Activated naive CD8-positive, alpha-beta T cell (primary cell): ENCODE results near the gene ARHGAP22.

Source experiments
- H3K27ac Mint-ChIP-seq: one replicate; pipeline ENCODE4 v1.8.0; 2021; ENCODE audit warnings: mixed read lengths
- H3K27me3 Mint-ChIP-seq: one replicate; pipeline ENCODE4 v1.8.0; 2021; ENCODE audit warnings: mixed read lengths
- H3K36me3 Mint-ChIP-seq: one replicate; pipeline ENCODE4 v1.8.0; 2021; ENCODE audit warnings: mixed read lengths
- H3K4me1 Mint-ChIP-seq: one replicate; pipeline ENCODE4 v1.8.0; 2021; ENCODE audit warnings: low read depth, mixed read lengths
- H3K4me3 Mint-ChIP-seq: one replicate; pipeline ENCODE4 v1.8.0; 2021; ENCODE audit warnings: mild to moderate bottlenecking, mixed read lengths
- H3K9me3 Mint-ChIP-seq: one replicate; pipeline ENCODE4 v1.8.0; 2021; ENCODE audit warnings: low read depth, mixed read lengths

Gene ARHGAP22

GRCh38 chr10:48449501-48450232, 155.2 kb downstream of the ARHGAP22 start:
- no peaks in the 10 kb centered on the region for H3K27me3 Mint-ChIP-seq
- H3K9me3 Mint-ChIP-seq: no peaks in the 10 kb centered on the region
- H3K36me3 Mint-ChIP-seq: no peaks in the 10 kb centered on the region
- H3K4me1 Mint-ChIP-seq: no peaks in the 10 kb centered on the region
- no peak overlapping the region for H3K27ac Mint-ChIP-seq
- no peak overlapping the region for H3K4me3 Mint-ChIP-seq

GRCh38 chr10:48448796-48449195, 156.1 kb downstream of the ARHGAP22 start:
- Mint-ChIP-seq H3K36me3 (no peaks in the 10 kb centered on the region), H3K4me3 (no peak overlapping the region), H3K9me3 (no peaks in the 10 kb centered on the region), H3K27ac (no peak overlapping the region), H3K4me1 (no peaks in the 10 kb centered on the region), H3K27me3 (no peaks in the 10 kb centered on the region)

- H3K9me3 Mint-ChIP-seq: no peaks in the 10 kb centered on the region
- H3K27ac Mint-ChIP-seq: no peak overlapping the region
- H3K4me1 Mint-ChIP-seq: no peaks in the 10 kb centered on the region
- no peak overlapping the region for H3K4me3 Mint-ChIP-seq
- H3K36me3 Mint-ChIP-seq: no peaks in the 10 kb centered on the region
- H3K27me3 Mint-ChIP-seq: no peaks in the 10 kb centered on the region
Measured at GRCh38 chr10:48447356-48448215, 157.3 kb downstream of the ARHGAP22 start.

DNA sequence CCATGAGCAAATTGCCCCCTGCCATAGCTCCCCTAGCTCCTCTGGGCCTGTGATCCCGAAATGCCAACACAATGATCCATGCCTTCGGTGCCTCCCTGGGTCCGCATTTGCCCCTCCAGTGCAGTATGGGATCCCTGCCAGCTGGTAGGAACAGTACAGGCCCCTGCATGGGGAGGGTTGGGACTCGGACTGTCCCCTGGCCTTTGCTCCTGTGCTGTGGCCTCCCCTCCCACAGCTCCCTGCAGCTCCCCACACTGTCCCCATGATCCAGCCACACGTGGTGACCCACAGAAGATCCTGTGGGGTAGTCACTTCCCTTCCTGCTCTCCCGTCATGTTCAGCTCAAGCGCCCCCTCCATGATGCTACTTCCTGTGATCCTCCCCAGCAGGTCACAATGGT, 158.1 kb downstream of the ARHGAP22 start:
- H3K36me3 Mint-ChIP-seq: no peaks in the 10 kb centered on the region
- no peak overlapping the region for H3K27ac Mint-ChIP-seq
- H3K4me1 Mint-ChIP-seq: no peaks in the 10 kb centered on the region
- no peaks in the 10 kb centered on the region for H3K9me3 Mint-ChIP-seq
- no peak overlapping the region for H3K4me3 Mint-ChIP-seq
- H3K27me3 Mint-ChIP-seq: no peaks in the 10 kb centered on the region

DNA sequence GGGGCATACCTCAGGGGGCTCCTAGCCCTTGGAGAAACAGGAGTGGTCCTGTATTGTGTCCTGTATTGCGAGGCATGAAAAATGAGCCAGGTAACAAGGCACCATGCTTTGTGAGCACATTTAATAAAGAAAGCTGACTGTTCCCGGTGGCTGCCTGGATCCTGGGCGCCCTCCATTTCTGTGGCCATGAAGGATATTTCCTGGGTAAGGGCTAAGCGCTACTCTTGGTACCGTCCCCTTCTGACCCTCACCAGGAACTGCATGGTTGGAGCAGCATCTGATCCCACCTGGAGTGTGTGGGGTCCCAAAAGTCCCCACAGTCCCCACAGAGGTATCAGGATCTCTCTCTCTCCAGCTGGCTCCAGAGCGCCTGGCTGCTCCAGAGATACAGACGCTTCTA, 158.9 kb downstream of the ARHGAP22 start:
- H3K27me3 Mint-ChIP-seq: no peaks in the 10 kb centered on the region
- no peak overlapping the region for H3K27ac Mint-ChIP-seq
- no peaks in the 10 kb centered on the region for H3K4me1 Mint-ChIP-seq
- no peaks in the 10 kb centered on the region for H3K36me3 Mint-ChIP-seq
- no peaks in the 10 kb centered on the region for H3K9me3 Mint-ChIP-seq
- no peak overlapping the region for H3K4me3 Mint-ChIP-seq

- no peaks in the 10 kb centered on the region for H3K9me3 Mint-ChIP-seq
- no peaks in the 10 kb centered on the region for H3K27me3 Mint-ChIP-seq
- H3K4me3 Mint-ChIP-seq: no peak overlapping the region
- H3K36me3 Mint-ChIP-seq: no peaks in the 10 kb centered on the region
- H3K27ac Mint-ChIP-seq: no peak overlapping the region
- no peaks in the 10 kb centered on the region for H3K4me1 Mint-ChIP-seq
Measured at GRCh38 chr10:48444861-48445841, 159.7 kb downstream of the ARHGAP22 start.

- no peaks in the 10 kb centered on the region for H3K27me3 Mint-ChIP-seq
- no peaks in the 10 kb centered on the region for H3K36me3 Mint-ChIP-seq
- H3K27ac Mint-ChIP-seq: no peak overlapping the region
- no peaks in the 10 kb centered on the region for H3K4me1 Mint-ChIP-seq
- no peaks in the 10 kb centered on the region for H3K9me3 Mint-ChIP-seq
- H3K4me3 Mint-ChIP-seq: no peak overlapping the region
Measured at GRCh38 chr10:48444266-48444665, 160.6 kb downstream of the ARHGAP22 start.

GRCh38 chr10:48442809-48443177, 162.1 kb downstream of the ARHGAP22 start:
- no peaks in the 10 kb centered on the region for H3K4me1 Mint-ChIP-seq
- H3K4me3 Mint-ChIP-seq: no peak overlapping the region
- no peaks in the 10 kb centered on the region for H3K36me3 Mint-ChIP-seq
- H3K27me3 Mint-ChIP-seq: no peaks in the 10 kb centered on the region
- H3K27ac Mint-ChIP-seq: no peak overlapping the region
- no peaks in the 10 kb centered on the region for H3K9me3 Mint-ChIP-seq

- Mint-ChIP-seq H3K4me3 (no peak overlapping the region), H3K4me1 (no peaks in the 10 kb centered on the region), H3K27me3 (no peaks in the 10 kb centered on the region), H3K27ac (no peak overlapping the region), H3K9me3 (no peaks in the 10 kb centered on the region), H3K36me3 (no peaks in the 10 kb centered on the region)
Measured at GRCh38 chr10:48442090-48442808, 162.6 kb downstream of the ARHGAP22 start.

DNA sequence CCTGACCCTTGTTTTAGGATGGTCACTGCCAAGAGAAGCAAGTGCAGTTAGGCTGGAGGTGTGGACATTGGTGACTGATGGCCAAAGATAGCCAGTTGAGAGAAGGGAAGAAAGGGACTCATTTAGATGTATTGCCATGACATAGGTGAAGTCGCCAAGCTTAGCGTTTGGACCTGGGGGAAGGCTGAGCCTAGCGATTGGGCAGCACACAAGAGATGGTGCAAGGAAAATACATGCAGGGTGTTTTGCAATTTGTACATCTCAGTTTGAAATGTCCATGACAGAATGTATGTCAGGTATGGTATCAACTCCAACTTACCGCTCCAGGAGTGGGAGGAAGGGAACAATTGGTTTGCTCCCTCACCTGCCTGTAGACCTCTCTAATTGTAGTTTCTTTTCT, 164.1 kb downstream of the ARHGAP22 start:
- Mint-ChIP-seq H3K27me3 (no peaks in the 10 kb centered on the region), H3K36me3 (no peaks in the 10 kb centered on the region), H3K4me3 (no peak overlapping the region), H3K27ac (no peak overlapping the region), H3K9me3 (no peaks in the 10 kb centered on the region), H3K4me1 (no peaks in the 10 kb centered on the region)

- Mint-ChIP-seq H3K27me3 (no peaks in the 10 kb centered on the region), H3K9me3 (no peaks in the 10 kb centered on the region), H3K4me1 (no peaks in the 10 kb centered on the region), H3K4me3 (no peak overlapping the region), H3K27ac (no peak overlapping the region), H3K36me3 (no peaks in the 10 kb centered on the region)
Measured at GRCh38 chr10:48439581-48440041, 165.3 kb downstream of the ARHGAP22 start.

GRCh38 chr10:48439031-48439430, 165.8 kb downstream of the ARHGAP22 start:
- no peaks in the 10 kb centered on the region for H3K9me3 Mint-ChIP-seq
- H3K27me3 Mint-ChIP-seq: no peaks in the 10 kb centered on the region
- H3K4me1 Mint-ChIP-seq: no peaks in the 10 kb centered on the region
- no peaks in the 10 kb centered on the region for H3K36me3 Mint-ChIP-seq
- H3K4me3 Mint-ChIP-seq: no peak overlapping the region
- no peak overlapping the region for H3K27ac Mint-ChIP-seq

DNA sequence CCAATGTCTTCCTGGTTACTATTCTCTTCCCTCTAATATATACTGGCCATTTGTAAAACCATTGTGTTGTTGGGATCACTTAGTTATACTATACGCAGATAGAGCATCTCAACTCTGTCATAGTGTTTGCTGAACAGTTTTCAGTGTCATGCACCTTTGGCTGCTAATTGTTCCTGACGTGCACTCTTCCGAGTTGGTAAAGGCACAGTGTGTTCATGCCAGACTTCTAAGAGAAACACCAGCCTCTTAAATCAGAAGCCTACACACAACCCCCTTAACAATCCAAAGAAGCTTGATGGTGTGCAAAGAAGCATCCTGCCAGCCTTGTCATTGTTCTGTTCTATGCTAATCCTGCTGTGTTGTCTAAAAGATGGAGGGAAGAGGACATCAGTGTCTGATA, 167.3 kb downstream of the ARHGAP22 start:
- no peak overlapping the region for H3K4me3 Mint-ChIP-seq
- H3K9me3 Mint-ChIP-seq: no peaks in the 10 kb centered on the region
- H3K27me3 Mint-ChIP-seq: no peaks in the 10 kb centered on the region
- H3K27ac Mint-ChIP-seq: no peak overlapping the region
- H3K36me3 Mint-ChIP-seq: no peaks in the 10 kb centered on the region
- H3K4me1 Mint-ChIP-seq: no peaks in the 10 kb centered on the region

- Mint-ChIP-seq H3K27me3 (no peaks in the 10 kb centered on the region), H3K4me1 (no peaks in the 10 kb centered on the region), H3K9me3 (no peaks in the 10 kb centered on the region), H3K4me3 (no peak overlapping the region), H3K27ac (peak overlapping the region; percentile 54), H3K36me3 (peaks cover 7% of the 10 kb centered on the region)
Measured at GRCh38 chr10:48431871-48432270, 173.0 kb downstream of the ARHGAP22 start.
